WTC11 (cell line): Measurements from ENCODE around the gene AXL. TPM values are rescaled to one million over a fixed set of nuclear protein-coding genes. Genes with fewer than 3 reads are reported as not detected.

ENCODE experiments used
- ATAC-seq: fragments of 200-7000 bp; cut with Tn5 transposase; 2 replicates; pipeline ENCODE4 v1.10.0; 2021; ENCODE audit warnings: mild to moderate bottlenecking, moderate library complexity
- CTCF ChIA-PET: fragments of 300-600 bp; sonication (Branson Sonifier 250); formaldehyde crosslinking; loops from one replicate; lab custom pipeline; 2021; ENCODE audit warnings: antibody characterized with exemption; lab: Charles Lee
- POLR2A ChIA-PET: fragments of 350-600 bp; sonication (Branson Sonifier 250); formaldehyde crosslinking; loops from one replicate; lab custom pipeline; 2021; ENCODE audit warnings: antibody characterized with exemption; lab: Charles Lee
- DNase-seq: peaks from one replicate; pipeline ENCODE4 v3.0.0; 2021; ENCODE audit warnings: low spot score
- H3K27ac Mint-ChIP-seq: 2 replicates; pipeline ENCODE4 v1.8.0; 2021; ENCODE audit warnings: mixed read lengths
- H3K27me3 Mint-ChIP-seq: 2 replicates; pipeline ENCODE4 v1.8.0; 2021; ENCODE audit warnings: low read depth, mild to moderate bottlenecking, moderate library complexity, mixed read lengths
- H3K36me3 Mint-ChIP-seq: 2 replicates; pipeline ENCODE4 v1.8.0; 2021; ENCODE audit warnings: mixed read lengths
- H3K4me1 Mint-ChIP-seq: 2 replicates; pipeline ENCODE4 v1.8.0; 2022; ENCODE audit warnings: mixed read lengths
- H3K4me3 Mint-ChIP-seq: 2 replicates; pipeline ENCODE4 v1.8.0; 2021; ENCODE audit warnings: mild to moderate bottlenecking, moderate library complexity, mixed read lengths
- H3K9me3 Mint-ChIP-seq: 2 replicates; pipeline ENCODE4 v1.8.0; 2021; ENCODE audit warnings: mixed read lengths
- CBFB ChIP-seq: sonication (generic); formaldehyde crosslinking; IDR thresholded peaks from 2 replicates; pipeline ENCODE4 v1.8.1; 2022; ENCODE audit warnings: mild to moderate bottlenecking, low read depth, missing genetic modification reagents
- CREM ChIP-seq: sonication (generic); formaldehyde crosslinking; IDR thresholded peaks from 2 replicates; pipeline ENCODE4 v1.8.1; 2022; ENCODE audit warnings: mild to moderate bottlenecking, missing genetic modification reagents, moderate library complexity
- ESRRA ChIP-seq: sonication (generic); formaldehyde crosslinking; IDR thresholded peaks from 2 replicates; pipeline ENCODE4 v1.8.1; 2022; ENCODE audit warnings: mild to moderate bottlenecking, missing genetic modification reagents, borderline replicate concordance
- ETV6 ChIP-seq: sonication (generic); formaldehyde crosslinking; IDR thresholded peaks from 2 replicates; pipeline ENCODE4 v1.8.1; 2022; ENCODE audit warnings: mild to moderate bottlenecking, missing genetic modification reagents
- GABPB1 ChIP-seq: sonication (generic); formaldehyde crosslinking; IDR thresholded peaks from 2 replicates; pipeline ENCODE4 v1.8.1; 2023; ENCODE audit warnings: mild to moderate bottlenecking, missing genetic modification reagents
- JUN ChIP-seq: sonication (generic); formaldehyde crosslinking; IDR thresholded peaks from 2 replicates; pipeline ENCODE4 v1.8.0; 2023; ENCODE audit warnings: mild to moderate bottlenecking, missing genetic modification reagents
- MXD4 ChIP-seq: fragments of 250-450 bp; sonication (Bioruptor Pico); IDR thresholded peaks from 2 replicates; pipeline ENCODE4 v1.8.0; 2021; ENCODE audit warnings: mild to moderate bottlenecking, moderate library complexity, borderline replicate concordance
- MYBL2 ChIP-seq: sonication (generic); formaldehyde crosslinking; IDR thresholded peaks from 2 replicates; pipeline ENCODE4 v1.8.1; 2023; ENCODE audit warnings: mild to moderate bottlenecking, moderate library complexity, missing genetic modification reagents
- NFATC4 ChIP-seq: fragments of 250-450 bp; sonication (Bioruptor Pico); IDR thresholded peaks from 2 replicates; pipeline ENCODE4 v1.9.0; 2021; ENCODE audit warnings: mild to moderate bottlenecking
- PREB ChIP-seq: sonication (generic); formaldehyde crosslinking; IDR thresholded peaks from 2 replicates; pipeline ENCODE4 v1.8.1; 2022; ENCODE audit warnings: mild to moderate bottlenecking, missing genetic modification reagents, moderate library complexity, borderline replicate concordance
- SMAD4 ChIP-seq: sonication (generic); formaldehyde crosslinking; IDR thresholded peaks from 2 replicates; pipeline ENCODE4 v1.8.0; 2022; ENCODE audit warnings: mild to moderate bottlenecking, missing genetic modification reagents
- SOX15 ChIP-seq: fragments of 250-450 bp; sonication (Bioruptor Pico); IDR thresholded peaks from 2 replicates; pipeline ENCODE4 v1.9.0; 2021; ENCODE audit warnings: mild to moderate bottlenecking
- SP1 ChIP-seq: sonication (generic); formaldehyde crosslinking; conservative IDR thresholded peaks from 2 replicates; pipeline ENCODE4 v1.8.1; 2022; ENCODE audit warnings: missing genetic modification reagents
- ZNF263 ChIP-seq: sonication (generic); formaldehyde crosslinking; IDR thresholded peaks from 2 replicates; pipeline ENCODE4 v1.8.1; 2022; ENCODE audit warnings: low read depth, mild to moderate bottlenecking, moderate library complexity, missing genetic modification reagents
- ZNF423 ChIP-seq: fragments of 250-450 bp; sonication (Bioruptor Pico); IDR thresholded peaks from 2 replicates; pipeline ENCODE4 v2.1.2; 2022; ENCODE audit warnings: mild to moderate bottlenecking, moderate library complexity
- ZNF671 ChIP-seq: fragments of 250-450 bp; sonication (Bioruptor Pico); IDR thresholded peaks from 2 replicates; pipeline ENCODE4 v1.8.0; 2021; ENCODE audit warnings: mild to moderate bottlenecking
- total RNA-seq: library from RNA; stranded (reverse); gene quantifications from 3 replicates; pipeline ENCODE4 v1.2.3, GENCODE V29; 2021
- TF ChIP-seq, protein P1 (sequence below): fragments of 250-450 bp; sonication (Bioruptor Pico); IDR thresholded peaks from 2 replicates; pipeline ENCODE4 v1.9.0; 2021; ENCODE audit warnings: mild to moderate bottlenecking
- TF ChIP-seq, protein P2 (sequence below): sonication (generic); formaldehyde crosslinking; IDR thresholded peaks from 2 replicates; pipeline ENCODE4 v1.8.0; 2022; ENCODE audit warnings: mild to moderate bottlenecking, missing genetic modification reagents
- TF ChIP-seq, protein P3 (sequence below): sonication (generic); formaldehyde crosslinking; conservative IDR thresholded peaks from 2 replicates; pipeline ENCODE4 v1.8.1; 2022; ENCODE audit warnings: mild to moderate bottlenecking, missing genetic modification reagents
- TF ChIP-seq, protein P4 (sequence below): fragments of 250-450 bp; sonication (Bioruptor Pico); IDR thresholded peaks from 2 replicates; pipeline ENCODE4 v1.9.0; 2021; ENCODE audit warnings: mild to moderate bottlenecking, borderline replicate concordance
- TF ChIP-seq, protein P5 (sequence below): sonication (generic); formaldehyde crosslinking; IDR thresholded peaks from 2 replicates; pipeline ENCODE4 v1.8.0; 2023; ENCODE audit warnings: mild to moderate bottlenecking, missing genetic modification reagents

Gene AXL
- total RNA-seq, 1 experiment from 2014 or later, result 25.0 TPM

DNA sequence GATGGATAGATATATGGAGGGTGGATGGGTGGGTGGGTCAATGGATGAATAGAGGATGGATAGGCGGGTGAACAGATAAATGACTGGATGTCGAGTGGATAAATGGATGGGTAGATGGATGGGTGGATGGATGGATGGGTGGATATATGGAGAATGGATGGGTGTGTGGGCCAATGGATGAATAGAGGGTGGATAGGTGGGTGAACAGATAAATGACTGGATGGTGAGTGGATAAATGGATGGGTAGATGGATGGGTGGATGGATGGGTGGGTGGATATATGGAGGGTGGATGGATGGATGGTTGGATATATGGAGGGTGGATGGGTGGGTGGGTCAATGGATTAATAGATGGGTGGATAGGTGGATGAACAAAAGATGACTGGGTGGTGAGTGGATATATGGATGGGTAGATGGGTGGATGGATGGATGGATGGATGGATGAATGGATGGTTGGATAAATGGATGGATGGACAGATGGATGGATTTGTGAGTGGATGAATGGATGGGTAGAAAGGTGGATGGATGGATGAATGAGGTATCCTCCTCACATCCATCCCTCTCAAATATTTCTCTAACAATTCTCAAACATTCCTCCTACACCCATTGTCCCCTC, 21.0 kb downstream of the AXL start:
- no peak overlapping the region for H3K27ac Mint-ChIP-seq
- no peak for DNase-seq
- no peaks in the 10 kb centered on the region for H3K4me1 Mint-ChIP-seq
- no peak overlapping the region for H3K4me3 Mint-ChIP-seq
- POLR2A ChIA-PET, result no interaction called here
- no peaks in the 10 kb centered on the region for H3K9me3 Mint-ChIP-seq
- TF ChIP-seq MXD4 (CRISPR knock-in tag) (no peak), ESRRA (CRISPR knock-in tag) (no peak), MYBL2 (no peak), PREB (CRISPR knock-in tag) (no peak)
- TF ChIP-seq, protein P1, sequence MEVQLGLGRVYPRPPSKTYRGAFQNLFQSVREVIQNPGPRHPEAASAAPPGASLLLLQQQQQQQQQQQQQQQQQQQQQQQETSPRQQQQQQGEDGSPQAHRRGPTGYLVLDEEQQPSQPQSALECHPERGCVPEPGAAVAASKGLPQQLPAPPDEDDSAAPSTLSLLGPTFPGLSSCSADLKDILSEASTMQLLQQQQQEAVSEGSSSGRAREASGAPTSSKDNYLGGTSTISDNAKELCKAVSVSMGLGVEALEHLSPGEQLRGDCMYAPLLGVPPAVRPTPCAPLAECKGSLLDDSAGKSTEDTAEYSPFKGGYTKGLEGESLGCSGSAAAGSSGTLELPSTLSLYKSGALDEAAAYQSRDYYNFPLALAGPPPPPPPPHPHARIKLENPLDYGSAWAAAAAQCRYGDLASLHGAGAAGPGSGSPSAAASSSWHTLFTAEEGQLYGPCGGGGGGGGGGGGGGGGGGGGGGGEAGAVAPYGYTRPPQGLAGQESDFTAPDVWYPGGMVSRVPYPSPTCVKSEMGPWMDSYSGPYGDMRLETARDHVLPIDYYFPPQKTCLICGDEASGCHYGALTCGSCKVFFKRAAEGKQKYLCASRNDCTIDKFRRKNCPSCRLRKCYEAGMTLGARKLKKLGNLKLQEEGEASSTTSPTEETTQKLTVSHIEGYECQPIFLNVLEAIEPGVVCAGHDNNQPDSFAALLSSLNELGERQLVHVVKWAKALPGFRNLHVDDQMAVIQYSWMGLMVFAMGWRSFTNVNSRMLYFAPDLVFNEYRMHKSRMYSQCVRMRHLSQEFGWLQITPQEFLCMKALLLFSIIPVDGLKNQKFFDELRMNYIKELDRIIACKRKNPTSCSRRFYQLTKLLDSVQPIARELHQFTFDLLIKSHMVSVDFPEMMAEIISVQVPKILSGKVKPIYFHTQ (CRISPR knock-in tag), result no peak
- ATAC-seq, result no peak
- CTCF ChIA-PET, result no interaction called here
- peaks cover under 1% of the 10 kb centered on the region; the same call in 1 of the 2 replicates for H3K36me3 Mint-ChIP-seq
- H3K27me3 Mint-ChIP-seq, result no peaks in the 10 kb centered on the region

DNA sequence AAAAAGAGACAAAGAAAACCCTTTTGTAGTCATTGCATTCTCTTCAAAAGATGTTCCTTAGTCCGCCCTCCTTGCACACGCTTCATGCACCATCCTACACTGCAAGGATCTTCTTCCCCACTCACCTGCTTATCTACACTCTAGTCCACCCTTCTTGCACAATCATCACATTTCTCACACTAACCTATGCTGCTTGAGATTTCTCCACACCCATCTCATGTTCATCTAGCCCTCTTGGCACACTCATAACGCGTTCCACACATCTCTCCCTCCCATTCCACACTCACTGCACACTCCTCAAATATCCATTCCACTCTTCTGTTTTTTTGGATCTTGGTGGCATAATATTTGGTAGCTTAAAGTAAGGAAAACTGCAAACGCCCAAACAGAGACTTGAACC, 22.8 kb downstream of the AXL start:
- DNase-seq (no peak), ATAC-seq (no peak)
- Mint-ChIP-seq H3K36me3 (peaks cover 7% of the 10 kb centered on the region; the same call in 1 of the 2 replicates), H3K27ac (no peak overlapping the region), H3K9me3 (no peaks in the 10 kb centered on the region), H3K4me1 (no peaks in the 10 kb centered on the region), H3K4me3 (no peak overlapping the region), H3K27me3 (no peaks in the 10 kb centered on the region)
- ChIA-PET CTCF (interaction anchor here (0.9 kb wide), 1 partner anchor 66 kb away, joined by 4 read pairs; no protein-coding TSS in a partner anchor), POLR2A (interaction anchor here (0.6 to 1.1 kb wide), 2 partner anchors 87 to 93 kb away, joined by 5 to 10 read pairs; no protein-coding TSS in a partner anchor)
- TF ChIP-seq SOX15 (CRISPR knock-in tag), result no peak
- TF ChIP-seq GABPB1 (CRISPR knock-in tag), result no peak
- TF ChIP-seq ETV6 (CRISPR knock-in tag), result no peak
- no peak for TF ChIP-seq ZNF423 (CRISPR knock-in tag)
- TF ChIP-seq, protein P2, sequence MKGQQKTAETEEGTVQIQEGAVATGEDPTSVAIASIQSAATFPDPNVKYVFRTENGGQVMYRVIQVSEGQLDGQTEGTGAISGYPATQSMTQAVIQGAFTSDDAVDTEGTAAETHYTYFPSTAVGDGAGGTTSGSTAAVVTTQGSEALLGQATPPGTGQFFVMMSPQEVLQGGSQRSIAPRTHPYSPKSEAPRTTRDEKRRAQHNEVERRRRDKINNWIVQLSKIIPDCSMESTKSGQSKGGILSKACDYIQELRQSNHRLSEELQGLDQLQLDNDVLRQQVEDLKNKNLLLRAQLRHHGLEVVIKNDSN (CRISPR knock-in tag), result no peak
- no peak for TF ChIP-seq SP1 (CRISPR knock-in tag)
- TF ChIP-seq CBFB (CRISPR knock-in tag), result no peak
- TF ChIP-seq, protein P3, sequence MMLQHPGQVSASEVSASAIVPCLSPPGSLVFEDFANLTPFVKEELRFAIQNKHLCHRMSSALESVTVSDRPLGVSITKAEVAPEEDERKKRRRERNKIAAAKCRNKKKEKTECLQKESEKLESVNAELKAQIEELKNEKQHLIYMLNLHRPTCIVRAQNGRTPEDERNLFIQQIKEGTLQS (CRISPR knock-in tag), result no peak

DNA sequence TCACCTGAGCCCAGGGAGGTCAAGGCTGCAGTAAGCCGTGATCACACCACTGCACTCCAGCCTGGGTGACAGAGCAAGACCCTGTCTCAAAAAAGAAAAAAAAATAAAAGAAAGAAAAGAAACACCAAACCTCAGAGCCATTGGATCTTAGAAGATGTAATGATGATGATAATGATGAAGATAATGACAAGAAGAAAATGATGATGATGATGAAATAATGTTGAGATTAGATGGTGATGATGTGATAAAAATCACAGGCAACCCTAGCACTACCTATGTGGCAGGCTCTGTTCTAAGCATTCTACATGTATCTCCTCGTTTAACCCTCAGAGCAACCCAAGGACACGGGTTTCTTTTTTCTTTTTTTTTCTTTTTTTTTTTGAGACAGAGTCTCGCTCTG, 25.1 kb downstream of the AXL start:
- H3K27ac Mint-ChIP-seq, result no peak overlapping the region
- ChIA-PET POLR2A (no interaction called here), CTCF (no interaction called here)
- H3K4me1 Mint-ChIP-seq, result no peaks in the 10 kb centered on the region
- ATAC-seq (no peak), DNase-seq (no peak)
- peaks cover 18% of the 10 kb centered on the region for H3K36me3 Mint-ChIP-seq
- H3K27me3 Mint-ChIP-seq, result no peaks in the 10 kb centered on the region
- H3K4me3 Mint-ChIP-seq, result no peak overlapping the region
- H3K9me3 Mint-ChIP-seq, result peaks cover 9% of the 10 kb centered on the region
- TF ChIP-seq SMAD4 (no peak), NFATC4 (CRISPR knock-in tag) (no peak), SOX15 (CRISPR knock-in tag) (no peak), ZNF671 (CRISPR knock-in tag) (no peak), ZNF263 (CRISPR knock-in tag) (no peak), CREM (CRISPR knock-in tag) (no peak), JUN (CRISPR knock-in tag) (no peak)
- TF ChIP-seq, protein P4, sequence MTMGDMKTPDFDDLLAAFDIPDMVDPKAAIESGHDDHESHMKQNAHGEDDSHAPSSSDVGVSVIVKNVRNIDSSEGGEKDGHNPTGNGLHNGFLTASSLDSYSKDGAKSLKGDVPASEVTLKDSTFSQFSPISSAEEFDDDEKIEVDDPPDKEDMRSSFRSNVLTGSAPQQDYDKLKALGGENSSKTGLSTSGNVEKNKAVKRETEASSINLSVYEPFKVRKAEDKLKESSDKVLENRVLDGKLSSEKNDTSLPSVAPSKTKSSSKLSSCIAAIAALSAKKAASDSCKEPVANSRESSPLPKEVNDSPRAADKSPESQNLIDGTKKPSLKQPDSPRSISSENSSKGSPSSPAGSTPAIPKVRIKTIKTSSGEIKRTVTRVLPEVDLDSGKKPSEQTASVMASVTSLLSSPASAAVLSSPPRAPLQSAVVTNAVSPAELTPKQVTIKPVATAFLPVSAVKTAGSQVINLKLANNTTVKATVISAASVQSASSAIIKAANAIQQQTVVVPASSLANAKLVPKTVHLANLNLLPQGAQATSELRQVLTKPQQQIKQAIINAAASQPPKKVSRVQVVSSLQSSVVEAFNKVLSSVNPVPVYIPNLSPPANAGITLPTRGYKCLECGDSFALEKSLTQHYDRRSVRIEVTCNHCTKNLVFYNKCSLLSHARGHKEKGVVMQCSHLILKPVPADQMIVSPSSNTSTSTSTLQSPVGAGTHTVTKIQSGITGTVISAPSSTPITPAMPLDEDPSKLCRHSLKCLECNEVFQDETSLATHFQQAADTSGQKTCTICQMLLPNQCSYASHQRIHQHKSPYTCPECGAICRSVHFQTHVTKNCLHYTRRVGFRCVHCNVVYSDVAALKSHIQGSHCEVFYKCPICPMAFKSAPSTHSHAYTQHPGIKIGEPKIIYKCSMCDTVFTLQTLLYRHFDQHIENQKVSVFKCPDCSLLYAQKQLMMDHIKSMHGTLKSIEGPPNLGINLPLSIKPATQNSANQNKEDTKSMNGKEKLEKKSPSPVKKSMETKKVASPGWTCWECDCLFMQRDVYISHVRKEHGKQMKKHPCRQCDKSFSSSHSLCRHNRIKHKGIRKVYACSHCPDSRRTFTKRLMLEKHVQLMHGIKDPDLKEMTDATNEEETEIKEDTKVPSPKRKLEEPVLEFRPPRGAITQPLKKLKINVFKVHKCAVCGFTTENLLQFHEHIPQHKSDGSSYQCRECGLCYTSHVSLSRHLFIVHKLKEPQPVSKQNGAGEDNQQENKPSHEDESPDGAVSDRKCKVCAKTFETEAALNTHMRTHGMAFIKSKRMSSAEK (CRISPR knock-in tag), result no peak
- TF ChIP-seq, protein P5, sequence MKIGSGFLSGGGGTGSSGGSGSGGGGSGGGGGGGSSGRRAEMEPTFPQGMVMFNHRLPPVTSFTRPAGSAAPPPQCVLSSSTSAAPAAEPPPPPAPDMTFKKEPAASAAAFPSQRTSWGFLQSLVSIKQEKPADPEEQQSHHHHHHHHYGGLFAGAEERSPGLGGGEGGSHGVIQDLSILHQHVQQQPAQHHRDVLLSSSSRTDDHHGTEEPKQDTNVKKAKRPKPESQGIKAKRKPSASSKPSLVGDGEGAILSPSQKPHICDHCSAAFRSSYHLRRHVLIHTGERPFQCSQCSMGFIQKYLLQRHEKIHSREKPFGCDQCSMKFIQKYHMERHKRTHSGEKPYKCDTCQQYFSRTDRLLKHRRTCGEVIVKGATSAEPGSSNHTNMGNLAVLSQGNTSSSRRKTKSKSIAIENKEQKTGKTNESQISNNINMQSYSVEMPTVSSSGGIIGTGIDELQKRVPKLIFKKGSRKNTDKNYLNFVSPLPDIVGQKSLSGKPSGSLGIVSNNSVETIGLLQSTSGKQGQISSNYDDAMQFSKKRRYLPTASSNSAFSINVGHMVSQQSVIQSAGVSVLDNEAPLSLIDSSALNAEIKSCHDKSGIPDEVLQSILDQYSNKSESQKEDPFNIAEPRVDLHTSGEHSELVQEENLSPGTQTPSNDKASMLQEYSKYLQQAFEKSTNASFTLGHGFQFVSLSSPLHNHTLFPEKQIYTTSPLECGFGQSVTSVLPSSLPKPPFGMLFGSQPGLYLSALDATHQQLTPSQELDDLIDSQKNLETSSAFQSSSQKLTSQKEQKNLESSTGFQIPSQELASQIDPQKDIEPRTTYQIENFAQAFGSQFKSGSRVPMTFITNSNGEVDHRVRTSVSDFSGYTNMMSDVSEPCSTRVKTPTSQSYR (CRISPR knock-in tag), result no peak
